Fibroblast of skin of left biceps (primary cell): ENCODE measurements around the gene EP400.
"Not testable (repeated sequence)": the region's sequence is repeated elsewhere in the genome, so short reads cannot be mapped to it uniquely, and the experiment has no call there.

Experiments
- DNase-seq, 2 experiments: peaks; one replicate each; pipeline ENCODE4 v3.0.0-alpha.2; 2013; ENCODE audit warnings: low read depth in 2 of 2

EP400 gene

GRCh38 chr12:132066749-132067148 is 117.0 kb downstream of the EP400 start:
- DNase-seq = no peak

- no peak for DNase-seq
Observed at GRCh38 chr12:132067182-132067581, 117.4 kb downstream of the EP400 start.

GRCh38 chr12:132068250-132068649 is 118.5 kb downstream of the EP400 start:
- DNase-seq = no peak

GRCh38 chr12:132069336-132069985 is 119.7 kb downstream of the EP400 start:
- no peak for DNase-seq

GRCh38 chr12:132070298-132070697 is 120.6 kb downstream of the EP400 start:
- DNase-seq = no peak

- DNase-seq = no peak
Observed at GRCh38 chr12:132071040-132071810, 121.5 kb downstream of the EP400 start.

GRCh38 chr12:132071830-132072384 is 122.2 kb downstream of the EP400 start:
- no peak for DNase-seq

- no peak for DNase-seq
Observed at GRCh38 chr12:132074216-132074615, 124.5 kb downstream of the EP400 start.

GRCh38 chr12:132075026-132075713 is 125.4 kb downstream of the EP400 start:
- DNase-seq = no peak

GRCh38 chr12:132075714-132076553 is 126.2 kb downstream of the EP400 start:
- no peak for DNase-seq

GRCh38 chr12:132076711-132077110 is 127.0 kb downstream of the EP400 start:
- no peak for DNase-seq

- no peak for DNase-seq
Observed at GRCh38 chr12:132077322-132078100, 127.8 kb downstream of the EP400 start.

GRCh38 chr12:132078190-132078589 is 128.4 kb downstream of the EP400 start:
- DNase-seq = peak; percentile 75 to 77

GRCh38 chr12:132079200-132079599 is 129.5 kb downstream of the EP400 start:
- DNase-seq = no peak

GRCh38 chr12:132079695-132080094 is 130.0 kb downstream of the EP400 start:
- no peak for DNase-seq

- DNase-seq = not testable (repeated sequence)
Observed at GRCh38 chr12:132080515-132080914, 130.8 kb downstream of the EP400 start.

GRCh38 chr12:132081423-132081822 is 131.7 kb downstream of the EP400 start:
- DNase-seq = no peak

GRCh38 chr12:132083614-132083940 is 133.8 kb downstream of the EP400 start:
- DNase-seq = no peak

GRCh38 chr12:132083941-132084620 is 134.3 kb downstream of the EP400 start:
- peak; percentile 50 to 56 for DNase-seq

GRCh38 chr12:132084621-132085290 is 135.0 kb downstream of the EP400 start:
- no peak for DNase-seq
